Transverse colon (tissue), 4 donors: ENCODE results near the gene MYF5. TPM values are rescaled to one million over a fixed set of nuclear protein-coding genes. Genes with fewer than 3 reads are reported as not detected.
"Not testable (repeated sequence)": the region's sequence is repeated elsewhere in the genome, so short reads cannot be mapped to it uniquely, and the experiment has no call there.

Experiments used
- DNase-seq: peaks from one replicate; pipeline ENCODE4 v3.0.0-alpha.2; 2019
- H3K27ac ChIP-seq, 4 donors: fragments of 200-600 bp; sonication (generic); 2 replicates each; pipeline ENCODE4 v1.5.1; 2016 to 2018; ENCODE audit warnings: inconsistent platforms in 4 of 4
- H3K27me3 ChIP-seq: fragments of 200-600 bp; sonication (generic); 2 replicates; pipeline ENCODE4 v1.5.1; 2017; ENCODE audit warnings: inconsistent platforms
- H3K36me3 ChIP-seq, 4 donors: fragments of 200-600 bp; sonication (generic); 2 replicates each; pipeline ENCODE4 v1.5.1; 2017 to 2019; ENCODE audit warnings: inconsistent platforms in 4 of 4
- H3K4me1 ChIP-seq, 4 donors: fragments of 200-600 bp; sonication (generic); 2 replicates each; pipeline ENCODE4 v1.5.1; 2017 to 2020; ENCODE audit warnings: inconsistent platforms in 4 of 4
- H3K4me3 ChIP-seq, 4 donors: fragments of 200-600 bp; sonication (generic); 1 replicate in 1 of 4; 2 replicates in 3 of 4; pipeline versions ENCODE4 v1.5.1 to v1.6.1; 2017 to 2019; ENCODE audit warnings: inconsistent platforms in 4 of 4
- H3K9me3 ChIP-seq, 2 donors: fragments of 200-600 bp; sonication (generic); 2 replicates each; pipeline ENCODE4 v1.5.1; 2017 to 2019; ENCODE audit warnings: inconsistent platforms in 2 of 2
- CTCF ChIP-seq, 5 experiments: fragments of 200-600 bp in 3 of 5; fragments of 450-650 bp in 2 of 5; sonication (generic) in 3 of 5; IDR thresholded peaks; 1 replicate in 2 of 5; 2 replicates in 3 of 5; pipeline ENCODE4 v1.5.1; 2016 to 2017; ENCODE audit warnings: antibody characterized with exemption in 5 of 5, inconsistent platforms in 3 of 5, mild to moderate bottlenecking in 2 of 5, moderate library complexity in 1 of 5
- EP300 ChIP-seq: sonication (generic); formaldehyde crosslinking; IDR thresholded peaks from one replicate; pipeline ENCODE4 v1.6.1; 2017; ENCODE audit warnings: antibody characterized with exemption, low read depth
- POLR2A ChIP-seq: fragments of 450-650 bp; IDR thresholded peaks from one replicate; pipeline ENCODE4 v1.6.1; 2016; ENCODE audit warnings: antibody characterized with exemption, mild to moderate bottlenecking, moderate library complexity
- POLR2AphosphoS5 ChIP-seq, 3 donors: sonication (generic); formaldehyde crosslinking; IDR thresholded peaks; one replicate each; pipeline ENCODE4 v1.6.1; 2016; ENCODE audit warnings: antibody characterized with exemption in 3 of 3
- WGBS, 2 donors: methylation state at CpG; one replicate each; pipeline ENCODE4 v1.1.5; 2018; ENCODE audit warnings: low coverage in 1 of 2; 5-methylcytosine and 5-hydroxymethylcytosine counted together
- in situ Hi-C, 4 donors: fragments of 200-750 bp; cut with MboI; loops; one replicate each; pipeline versions ENCODE4 v1.15.0 to v1.15.1; 2017; ENCODE audit warnings: low sequenced_read_pairs in 3 of 4, low pct_ligation_motif_present in 1 of 4, low pct_unique_long_range_greater_than_20kb in 1 of 4
- intact Hi-C: fragments of 100-400 bp; cut with DNase I; formaldehyde crosslinking; loops from one replicate; pipeline ENCODE4 v1.15.1; 2023; ENCODE audit warnings: low total_unique reads
- total RNA-seq, 4 donors: library from RNA; depleted of rRNA; stranded (reverse); fragments of >200 nt; gene quantifications; one replicate each; pipeline ENCODE4 v1.1.0, GENCODE V29; 2016

Gene MYF5
- not detected for total RNA-seq

- in situ Hi-C loops (no loop called here), intact Hi-C loops (no loop called here)
- no peak for DNase-seq
- Histone ChIP-seq H3K4me1 (no peaks in the 10 kb centered on the region), H3K27ac (no peak within 1 kb of the TSS), H3K9me3 (no peaks in the 10 kb centered on the region), H3K36me3 (no peaks in the 10 kb centered on the region), H3K27me3 (peaks cover 56% of the 10 kb centered on the region), H3K4me3 (no peak within 1 kb of the TSS)
- no peak for TF ChIP-seq EP300
- 61% methylated on average over 44 of the region's 45 CpGs; no CpG with 5 or more reads in 1 of the 2 donors for WGBS, 2 donors
Measured at GRCh38 chr12:80716696-80717469, at the start of gene MYF5. TSS of gene MYF5 (plus strand) at chr12:80716912. CDS start at chr12:80717064, 152 bp downstream.

- Histone ChIP-seq H3K9me3 (no peaks in the 10 kb centered on the region), H3K36me3 (no peaks in the 10 kb centered on the region), H3K4me1 (no peaks in the 10 kb centered on the region), H3K4me3 (no peak overlapping the region), H3K27me3 (no peaks in the 10 kb centered on the region), H3K27ac (no peak overlapping the region)
- in situ Hi-C loops, result no loop called here
- 72% methylated on average over 5 of the region's 5 CpGs for WGBS, 2 donors
- intact Hi-C loops, result no loop called here
- no peak for DNase-seq
- TF ChIP-seq POLR2AphosphoS5 (IDR thresholded peaks at IDR 0.05) (no peak), POLR2A (no peak), CTCF (IDR thresholded peaks at IDR 0.05) (no peak), EP300 (no peak)
Measured at GRCh38 chr12:80670214-80670613, 46.5 kb upstream of the MYF5 start.

GRCh38 chr12:80676042-80676636 lies 40.6 kb upstream of the MYF5 start:
- WGBS, 2 donors, result 82 to 91% methylated on average over 13 of the region's 13 CpGs
- H3K9me3 ChIP-seq, in situ Hi-C loops, H3K4me3 ChIP-seq, DNase-seq, H3K27me3 ChIP-seq, H3K27ac ChIP-seq, H3K4me1 ChIP-seq, intact Hi-C loops, H3K36me3 ChIP-seq: not testable (repeated sequence)

GRCh38 chr12:80676856-80677255 lies 39.9 kb upstream of the MYF5 start:
- intact Hi-C loops (no loop called here), in situ Hi-C loops (no loop called here)
- Histone ChIP-seq H3K4me1 (no peaks in the 10 kb centered on the region), H3K27me3 (no peaks in the 10 kb centered on the region), H3K9me3 (no peaks in the 10 kb centered on the region), H3K36me3 (no peaks in the 10 kb centered on the region), H3K4me3 (no peak overlapping the region), H3K27ac (no peak overlapping the region)
- 36 to 43% methylated on average over 1 of the region's 1 CpG for WGBS, 2 donors
- no peak for DNase-seq
- TF ChIP-seq POLR2A, result no peak

- Histone ChIP-seq H3K27ac (no peak overlapping the region), H3K9me3 (no peaks in the 10 kb centered on the region), H3K4me3 (no peak overlapping the region), H3K36me3 (no peaks in the 10 kb centered on the region), H3K4me1 (no peaks in the 10 kb centered on the region), H3K27me3 (no peaks in the 10 kb centered on the region)
- intact Hi-C loops, result no loop called here
- no peak for TF ChIP-seq CTCF (IDR thresholded peaks at IDR 0.05)
- no peak for TF ChIP-seq EP300
- TF ChIP-seq POLR2AphosphoS5 (IDR thresholded peaks at IDR 0.05), result no peak
- no peak for TF ChIP-seq POLR2A
- in situ Hi-C loops, result no loop called here
- 87 to 91% methylated on average over 1 of the region's 1 CpG for WGBS, 2 donors
- no peak for DNase-seq
Measured at GRCh38 chr12:80677994-80678393, 38.7 kb upstream of the MYF5 start.
